Epidermal melanocyte (primary cell): ENCODE results near the gene RNF114.

ENCODE experiments used
- DNase-seq: peaks from one replicate; pipeline ENCODE4 v3.0.0; 2011; ENCODE audit warnings: low spot score; ENCODE audit not compliant: insufficient read length

Gene RNF114

GRCh38 chr20:49904440-49905214 lies 31.6 kb upstream of the RNF114 start:
- DNase-seq = no peak

GRCh38 chr20:49905415-49906091 lies 30.6 kb upstream of the RNF114 start:
- no peak for DNase-seq

- DNase-seq = no peak
Observed at GRCh38 chr20:49906101-49906604, 30.0 kb upstream of the RNF114 start.

GRCh38 chr20:49906615-49907154 lies 29.5 kb upstream of the RNF114 start:
- DNase-seq = no peak

GRCh38 chr20:49907405-49908257 lies 28.6 kb upstream of the RNF114 start:
- DNase-seq = no peak

GRCh38 chr20:49908258-49908565 lies 28.0 kb upstream of the RNF114 start:
- DNase-seq = no peak

- no peak for DNase-seq
Observed at GRCh38 chr20:49909499-49910339, 26.5 kb upstream of the RNF114 start.

GRCh38 chr20:49910340-49910706 lies 25.9 kb upstream of the RNF114 start:
- DNase-seq = no peak

GRCh38 chr20:49913399-49914047 lies 22.7 kb upstream of the RNF114 start:
- no peak for DNase-seq

- no peak for DNase-seq
Observed at GRCh38 chr20:49914310-49915117, 21.7 kb upstream of the RNF114 start.

- no peak for DNase-seq
Observed at GRCh38 chr20:49915118-49915379, 21.1 kb upstream of the RNF114 start.

GRCh38 chr20:49915380-49916145 lies 20.6 kb upstream of the RNF114 start, which contains the start of gene SPATA2:
TSS of gene SPATA2 (minus strand) at chr20:49915529. CDS start at chr20:49908490, 7,039 bp downstream.
- peak; percentile 99 for DNase-seq

GRCh38 chr20:49916146-49917002 lies 19.8 kb upstream of the RNF114 start:
- DNase-seq = no peak

- no peak for DNase-seq
Observed at GRCh38 chr20:49918446-49918845, 17.8 kb upstream of the RNF114 start.

GRCh38 chr20:49919009-49919408 lies 17.2 kb upstream of the RNF114 start:
- no peak for DNase-seq

- no peak for DNase-seq
Observed at GRCh38 chr20:49919461-49919860, 16.7 kb upstream of the RNF114 start.

- no peak for DNase-seq
Observed at GRCh38 chr20:49924247-49924646, 11.9 kb upstream of the RNF114 start.

- no peak for DNase-seq
Observed at GRCh38 chr20:49925901-49926454, 10.2 kb upstream of the RNF114 start.
